Left hindlimb (tissue), 1 donor: Measurements from ENCODE around the gene DUSP10.

ENCODE experiments used
- DNase-seq: peaks from one replicate; pipeline ENCODE4 v3.0.0-alpha.2; 2018

The DUSP10 gene

GRCh38 chr1:221711656-221712055 is 30.2 kb downstream of the DUSP10 start:
- DNase-seq = no peak

GRCh38 chr1:221711063-221711577 is 30.8 kb downstream of the DUSP10 start:
- no peak for DNase-seq

- DNase-seq = no peak
Observed at GRCh38 chr1:221709854-221710253, 32.0 kb downstream of the DUSP10 start.

GRCh38 chr1:221708987-221709386 is 32.9 kb downstream of the DUSP10 start:
- DNase-seq = peak; percentile 73

GRCh38 chr1:221708076-221708571 is 33.8 kb downstream of the DUSP10 start:
- DNase-seq = peak; percentile 52

- no peak for DNase-seq
Observed at GRCh38 chr1:221706876-221707582, 34.9 kb downstream of the DUSP10 start.

GRCh38 chr1:221706191-221706590 is 35.7 kb downstream of the DUSP10 start:
- DNase-seq = no peak

GRCh38 chr1:221704306-221704705 is 37.6 kb downstream of the DUSP10 start:
- no peak for DNase-seq

GRCh38 chr1:221701570-221702186 is 40.2 kb downstream of the DUSP10 start:
- DNase-seq = no peak

GRCh38 chr1:221700948-221701347 is 40.9 kb downstream of the DUSP10 start:
- no peak for DNase-seq

GRCh38 chr1:221700536-221700935 is 41.4 kb downstream of the DUSP10 start:
- DNase-seq = no peak

GRCh38 chr1:221699978-221700519 is 41.8 kb downstream of the DUSP10 start:
- no peak for DNase-seq

GRCh38 chr1:221699577-221699976 is 42.3 kb downstream of the DUSP10 start:
- DNase-seq = no peak

GRCh38 chr1:221698579-221699349 is 43.1 kb downstream of the DUSP10 start:
- DNase-seq = no peak

- DNase-seq = no peak
Observed at GRCh38 chr1:221697923-221698425, 43.9 kb downstream of the DUSP10 start.

GRCh38 chr1:221696718-221697461 is 45.0 kb downstream of the DUSP10 start:
- DNase-seq = no peak

- DNase-seq = no peak
Observed at GRCh38 chr1:221696027-221696426, 45.9 kb downstream of the DUSP10 start.

- DNase-seq = no peak
Observed at GRCh38 chr1:221695301-221695700, 46.6 kb downstream of the DUSP10 start.

GRCh38 chr1:221694109-221694508 is 47.8 kb downstream of the DUSP10 start:
- no peak for DNase-seq

GRCh38 chr1:221693087-221693486 is 48.8 kb downstream of the DUSP10 start:
- DNase-seq = no peak

- DNase-seq = no peak
Observed at GRCh38 chr1:221692643-221693042, 49.2 kb downstream of the DUSP10 start.

GRCh38 chr1:221691261-221691660 is 50.6 kb downstream of the DUSP10 start:
- no peak for DNase-seq
